ENCODE measurements around the gene RAI14.

GRCh38 chr5:34719029-34719428, 62.9 kb downstream of the RAI14 start:
- no peak for TF ChIP-seq CTCF (IDR thresholded peaks at IDR 0.05; ENCODE audit: insufficient read depth, low read depth, low read length)
- no peak for TF ChIP-seq EZH2 (IDR thresholded peaks at IDR 0.05; ENCODE audit: insufficient read depth, low read length)

Measured in astrocyte (in vitro differentiated cells and primary cell).